Duodenal mucosa (tissue), 2 donors: ENCODE results near the gene CCNA2.
A peak's percentile ranks its signal among the peaks of the same experiment; 100 is the strongest.

Experiments used
- H3K27ac ChIP-seq: one replicate; pipeline ENCODE4 v1.7.0; 2013; ENCODE audit warnings: low read depth, low read length
- H3K27me3 ChIP-seq, 2 donors: one replicate each; pipeline ENCODE4 v1.7.0; 2013; ENCODE audit warnings: low read length in 2 of 2, control low read depth in 1 of 2; ENCODE audit not compliant: insufficient read depth in 2 of 2, control insufficient read depth in 1 of 2
- H3K36me3 ChIP-seq, 2 donors: one replicate each; pipeline ENCODE4 v1.7.0; 2013; ENCODE audit warnings: low read length in 2 of 2, control low read depth in 1 of 2; ENCODE audit not compliant: insufficient read depth in 2 of 2, control insufficient read depth in 1 of 2
- H3K4me1 ChIP-seq, 2 donors: one replicate each; pipeline ENCODE4 v1.7.0; 2013; ENCODE audit warnings: low read length in 2 of 2, control low read depth in 1 of 2; ENCODE audit not compliant: insufficient read depth in 2 of 2, control insufficient read depth in 1 of 2
- H3K4me3 ChIP-seq, 2 donors: one replicate each; pipeline ENCODE4 v1.7.0; 2013; ENCODE audit warnings: low read length in 2 of 2, low read depth in 1 of 2
- H3K9ac ChIP-seq, 2 donors: one replicate each; pipeline ENCODE4 v1.7.0; 2013; ENCODE audit warnings: low read length in 2 of 2, low read depth in 1 of 2
- H3K9me3 ChIP-seq, 2 donors: one replicate each; pipeline ENCODE4 v1.7.0; 2013; ENCODE audit warnings: low read length in 2 of 2, control low read depth in 1 of 2; ENCODE audit not compliant: control insufficient read depth in 1 of 2

CCNA2 gene

DNA sequence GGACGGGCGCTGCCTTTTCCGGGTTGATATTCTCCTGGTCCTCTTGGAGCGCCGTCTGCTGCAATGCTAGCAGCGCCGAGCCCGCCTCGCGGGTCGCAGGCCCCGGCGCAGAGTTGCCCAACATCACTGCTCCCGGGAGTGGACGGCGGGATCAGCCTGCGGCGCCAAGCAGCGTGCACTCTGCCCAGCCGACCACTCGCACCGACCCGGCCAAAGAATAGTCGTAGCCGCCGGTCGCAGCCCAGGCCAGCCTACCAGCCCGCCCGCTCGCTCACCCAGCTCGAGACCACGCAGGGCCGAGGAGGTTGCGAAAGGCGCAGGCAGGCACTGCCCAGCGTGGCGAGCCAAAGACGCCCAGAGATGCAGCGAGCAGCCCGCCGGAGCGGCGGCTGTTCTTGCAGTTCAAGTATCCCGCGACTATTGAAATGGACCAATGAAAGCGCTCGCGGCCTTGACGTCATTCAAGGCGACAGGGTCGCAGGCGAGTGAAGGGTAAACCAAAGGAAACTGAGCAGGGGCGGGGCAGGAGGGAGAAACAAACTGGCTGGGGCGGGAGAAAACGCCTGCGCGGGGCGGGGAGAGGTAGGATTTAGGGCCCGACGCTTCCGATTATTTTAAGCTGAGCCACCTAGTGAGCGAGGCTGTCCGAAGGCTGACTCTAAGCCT lies at the start of gene CCNA2:
TSS of gene CCNA2 (minus strand) at position 379 of the 666 bp plus-strand sequence. CDS start at position 124, 255 bp downstream.
- Histone ChIP-seq H3K36me3 (peaks cover 0 to 16% of the 10 kb centered on the region in 2 donors), H3K9me3 (no peaks in the 10 kb centered on the region), H3K27ac (no peak within 1 kb of the TSS), H3K9ac (peak within 1 kb of the TSS; percentile 72 to 87), H3K4me1 (peaks cover 3 to 9% of the 10 kb centered on the region in 2 donors), H3K4me3 (peak within 1 kb of the TSS; percentile 71 to 87), H3K27me3 (no peaks in the 10 kb centered on the region)

DNA sequence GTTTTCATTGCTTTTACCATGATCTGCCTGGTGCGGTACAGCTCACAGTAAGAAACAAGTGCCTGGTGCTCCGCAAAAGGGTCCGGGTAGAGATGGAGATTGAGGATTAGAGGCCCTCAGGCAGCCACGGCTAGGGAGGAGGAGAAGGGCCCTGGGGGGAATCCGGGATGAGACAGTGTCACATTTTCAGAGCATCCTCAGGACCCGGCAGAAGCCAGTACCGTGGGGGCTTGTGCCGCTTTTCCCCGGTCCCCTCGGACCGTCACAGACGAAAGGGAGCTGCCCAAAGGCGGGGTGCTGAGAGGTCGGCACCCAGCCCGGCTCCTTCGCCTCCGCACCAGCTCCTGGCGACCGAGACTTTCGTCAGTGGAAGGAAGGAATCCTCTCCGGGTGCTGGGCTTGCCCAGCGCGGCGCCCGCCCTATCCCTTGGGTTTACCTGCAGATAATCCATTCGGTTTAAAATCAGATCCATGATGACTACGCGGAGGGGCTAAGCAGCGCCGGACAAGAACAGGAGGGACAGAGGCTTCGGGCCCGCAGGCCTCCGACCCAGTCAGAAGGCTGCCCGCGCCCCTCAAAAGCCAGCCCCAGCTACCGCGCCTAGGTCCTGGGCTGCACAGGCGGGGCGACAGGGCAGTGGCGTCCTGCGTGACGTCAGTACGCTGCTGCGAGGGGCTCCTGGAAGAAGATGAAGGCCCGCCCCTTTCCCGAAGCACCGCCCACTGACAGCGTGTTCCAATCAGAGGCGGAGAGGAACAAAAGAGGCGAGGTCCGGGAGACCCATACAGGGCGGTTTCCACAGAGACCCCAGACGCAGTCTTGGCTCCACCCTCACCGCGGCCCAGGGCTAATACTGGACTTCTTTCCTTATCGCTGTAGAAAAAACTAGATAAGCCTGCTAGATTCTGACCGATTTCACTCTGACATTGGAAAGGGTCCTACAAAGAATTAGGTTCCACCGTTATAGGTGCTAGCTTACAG lies 46.4 kb upstream of the CCNA2 start, which contains the start of gene BBS7:
TSS of gene BBS7 (minus strand) at position 634 of the 982 bp plus-strand sequence. CDS start at position 473, 161 bp downstream.
- peak within 1 kb of the TSS; percentile 84 for H3K27ac ChIP-seq
- H3K9me3 ChIP-seq, result no peaks in the 10 kb centered on the region
- no peaks in the 10 kb centered on the region for H3K27me3 ChIP-seq
- H3K4me1 ChIP-seq, result peaks cover 6 to 9% of the 10 kb centered on the region in 2 donors
- H3K36me3 ChIP-seq, result no peaks in the 10 kb centered on the region
- peak within 1 kb of the TSS; percentile 83 to 93 for H3K9ac ChIP-seq
- H3K4me3 ChIP-seq, result peak within 1 kb of the TSS; percentile 95 to 98

DNA sequence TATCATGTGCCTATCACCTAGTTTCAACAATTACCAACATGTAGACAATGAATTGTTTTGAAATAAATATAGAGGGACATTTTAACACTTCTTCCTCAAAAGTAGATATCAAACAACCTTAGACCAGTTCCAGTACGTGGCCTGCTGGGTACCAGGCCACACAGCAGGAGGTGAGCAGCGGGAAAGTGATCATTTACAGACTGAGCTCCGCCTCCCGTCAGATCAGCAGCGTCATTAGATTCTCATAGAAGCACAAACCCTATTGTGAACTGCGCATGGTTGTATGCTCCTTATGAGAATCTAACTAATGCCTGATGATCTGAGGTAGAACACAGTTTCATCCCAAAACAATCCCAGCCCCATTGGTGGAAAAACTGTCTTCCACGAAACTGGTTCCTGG lies 40.1 kb upstream of the CCNA2 start:
- peaks cover 0 to 9% of the 10 kb centered on the region in 2 donors for H3K36me3 ChIP-seq
- H3K9me3 ChIP-seq, result no peaks in the 10 kb centered on the region
- H3K4me1 ChIP-seq, result peaks cover 0 to 1% of the 10 kb centered on the region in 2 donors
- no peak overlapping the region for H3K27ac ChIP-seq
- H3K27me3 ChIP-seq, result no peaks in the 10 kb centered on the region
- no peak overlapping the region for H3K4me3 ChIP-seq
- H3K9ac ChIP-seq, result no peak overlapping the region

DNA sequence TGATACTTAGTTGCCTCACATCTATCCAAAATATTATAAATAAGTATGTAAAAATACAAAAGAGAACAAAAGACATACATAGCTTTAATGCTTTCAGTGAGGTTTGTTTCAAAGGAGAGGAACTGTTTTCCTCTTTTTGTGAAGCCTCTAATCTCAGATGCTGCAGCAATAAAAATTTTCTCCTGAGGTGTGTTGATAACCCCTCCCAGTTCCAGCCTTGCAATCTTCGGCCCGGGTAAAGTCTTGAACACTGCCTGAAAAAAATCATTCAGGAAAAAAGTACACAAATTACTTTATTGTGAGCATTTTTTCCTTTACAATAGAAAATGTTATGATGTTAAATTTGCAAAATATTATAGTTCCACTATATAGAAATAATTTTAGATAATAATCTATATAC lies 37.7 kb upstream of the CCNA2 start:
- peaks cover 0 to 9% of the 10 kb centered on the region in 2 donors for H3K36me3 ChIP-seq
- H3K9me3 ChIP-seq, result no peaks in the 10 kb centered on the region
- no peaks in the 10 kb centered on the region for H3K27me3 ChIP-seq
- H3K4me3 ChIP-seq, result no peak overlapping the region
- H3K27ac ChIP-seq, result no peak overlapping the region
- no peak overlapping the region for H3K9ac ChIP-seq
- H3K4me1 ChIP-seq, result no peaks in the 10 kb centered on the region

GRCh38 chr4:121860121-121860520 lies 36.4 kb upstream of the CCNA2 start:
- no peak overlapping the region for H3K9ac ChIP-seq
- peaks cover 0 to 9% of the 10 kb centered on the region in 2 donors for H3K36me3 ChIP-seq
- no peaks in the 10 kb centered on the region for H3K9me3 ChIP-seq
- H3K4me1 ChIP-seq, result no peaks in the 10 kb centered on the region
- H3K27ac ChIP-seq, result no peak overlapping the region
- H3K4me3 ChIP-seq, result no peak overlapping the region
- H3K27me3 ChIP-seq, result no peaks in the 10 kb centered on the region

GRCh38 chr4:121851354-121851753 lies 27.7 kb upstream of the CCNA2 start:
- H3K4me1 ChIP-seq, result no peaks in the 10 kb centered on the region
- no peak overlapping the region for H3K27ac ChIP-seq
- no peaks in the 10 kb centered on the region for H3K27me3 ChIP-seq
- no peak overlapping the region for H3K9ac ChIP-seq
- no peak overlapping the region for H3K4me3 ChIP-seq
- H3K36me3 ChIP-seq, result peaks cover 5 to 7% of the 10 kb centered on the region in 2 donors
- H3K9me3 ChIP-seq, result no peaks in the 10 kb centered on the region

DNA sequence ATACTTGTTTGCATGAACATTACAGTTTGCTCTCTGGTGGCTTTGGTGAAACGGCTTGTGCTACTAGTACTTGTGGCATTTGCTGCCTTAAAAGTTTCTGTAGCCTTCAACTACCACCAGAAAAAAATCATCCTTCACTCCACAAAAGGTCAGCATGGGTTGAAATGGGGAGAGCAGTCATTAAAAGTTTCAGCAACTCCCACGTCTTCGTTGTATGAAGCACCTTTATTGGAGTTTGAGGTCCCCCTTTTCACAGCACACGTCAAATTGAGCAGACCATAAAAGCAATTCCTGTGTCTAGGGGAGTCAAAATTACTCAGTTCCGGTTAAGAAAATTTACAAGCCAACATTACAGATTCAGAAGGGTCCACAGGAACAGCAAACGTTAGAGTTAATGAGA lies 23.0 kb upstream of the CCNA2 start:
- H3K27me3 ChIP-seq, result no peaks in the 10 kb centered on the region
- H3K27ac ChIP-seq, result no peak overlapping the region
- no peaks in the 10 kb centered on the region for H3K9me3 ChIP-seq
- no peaks in the 10 kb centered on the region for H3K4me1 ChIP-seq
- H3K9ac ChIP-seq, result no peak overlapping the region
- H3K36me3 ChIP-seq, result peaks cover 6 to 13% of the 10 kb centered on the region in 2 donors
- H3K4me3 ChIP-seq, result no peak overlapping the region

- H3K9ac ChIP-seq, result no peak overlapping the region
- H3K4me3 ChIP-seq, result no peak overlapping the region
- H3K36me3 ChIP-seq, result peaks cover 6 to 10% of the 10 kb centered on the region in 2 donors
- no peaks in the 10 kb centered on the region for H3K9me3 ChIP-seq
- no peak overlapping the region for H3K27ac ChIP-seq
- no peaks in the 10 kb centered on the region for H3K27me3 ChIP-seq
- no peaks in the 10 kb centered on the region for H3K4me1 ChIP-seq
These were observed 19.2 kb upstream of the CCNA2 start for GRCh38 chr4:121842862-121843261.

- H3K27ac ChIP-seq, result no peak overlapping the region
- H3K4me1 ChIP-seq, result no peaks in the 10 kb centered on the region
- no peak overlapping the region for H3K4me3 ChIP-seq
- H3K9me3 ChIP-seq, result no peaks in the 10 kb centered on the region
- peaks cover 0 to 5% of the 10 kb centered on the region in 2 donors for H3K36me3 ChIP-seq
- H3K9ac ChIP-seq, result no peak overlapping the region
- H3K27me3 ChIP-seq, result no peaks in the 10 kb centered on the region
These were observed 14.5 kb upstream of the CCNA2 start for GRCh38 chr4:121838136-121838535.

GRCh38 chr4:121829511-121829910 lies 5.8 kb upstream of the CCNA2 start:
- peaks cover 0 to 16% of the 10 kb centered on the region in 2 donors for H3K36me3 ChIP-seq

More at GRCh38 chr4:121829511-121829910, 5.8 kb upstream of the CCNA2 start:
- Histone ChIP-seq H3K9me3 (no peaks in the 10 kb centered on the region), H3K27ac (no peak overlapping the region), H3K4me1 (no peaks in the 10 kb centered on the region), H3K27me3 (no peaks in the 10 kb centered on the region), H3K9ac (no peak overlapping the region), H3K4me3 (no peak overlapping the region)
